BLaER1 treated with 17β-estradiol and CSF1 and Interleukin-3, amounts not matched to agents 10 nM and 100 nM (cell line): ENCODE data around the gene PTX4.

Experiments
- H3K27ac ChIP-seq, 11 experiments: shearing (Covaris generic); formaldehyde crosslinking; 2 replicates each; pipeline ENCODE4 v1.8.1; 2022
- H3K27me3 ChIP-seq, 11 experiments: shearing (Covaris generic); formaldehyde crosslinking; 2 replicates each; pipeline ENCODE4 v1.8.1; 2022
- H3K36me3 ChIP-seq, 11 experiments: shearing (Covaris generic); formaldehyde crosslinking; 2 replicates each; pipeline ENCODE4 v1.8.1; 2022
- H3K4me1 ChIP-seq, 10 experiments: shearing (Covaris generic); formaldehyde crosslinking; 2 replicates each; pipeline ENCODE4 v1.8.1; 2022
- H3K4me2 ChIP-seq, 11 experiments: shearing (Covaris generic); formaldehyde crosslinking; 2 replicates each; pipeline ENCODE4 v1.8.1; 2022
- H3K4me3 ChIP-seq, 10 experiments: shearing (Covaris generic); formaldehyde crosslinking; 2 replicates each; pipeline ENCODE4 v1.8.1; 2022
- H3K9ac ChIP-seq, 11 experiments: shearing (Covaris generic); formaldehyde crosslinking; 2 replicates each; pipeline ENCODE4 v1.8.1; 2022
- H3K9me3 ChIP-seq, 11 experiments: shearing (Covaris generic); formaldehyde crosslinking; replicated peaks in 1 of 11; 2 replicates each; pipeline ENCODE4 v1.8.1; 2022
- H4K20me1 ChIP-seq, 11 experiments: shearing (Covaris generic); formaldehyde crosslinking; 2 replicates each; pipeline ENCODE4 v1.8.1; 2022
- Cebpa-rat ChIP-seq, 11 experiments: shearing (Covaris generic); IDR thresholded peaks; 2 replicates each; pipeline ENCODE4 v1.8.1; 2022

Gene PTX4

GRCh38 chr16:1506494-1507213 lies 17.9 kb upstream of the PTX4 start:
- peaks cover 20 to 29% (median 26%) of the 10 kb centered on the region in 10 experiments for H3K4me1 ChIP-seq
- H3K27me3 ChIP-seq: no peaks in the 10 kb centered on the region
- no peak overlapping the region for H3K4me3 ChIP-seq
- no peak overlapping the region for H3K27ac ChIP-seq
- H3K36me3 ChIP-seq: peaks cover 34 to 94% (median 75%) of the 10 kb centered on the region in 11 experiments
- no peak overlapping the region for H3K9ac ChIP-seq
- no peaks in the 10 kb centered on the region for H3K9me3 ChIP-seq
- TF ChIP-seq Cebpa-rat (IDR thresholded peaks at IDR 0.05): no peak
- peaks cover 0 to 85% (median 46%) of the 10 kb centered on the region in 11 experiments; a peak in 18 of 22 replicates for H4K20me1 ChIP-seq
- no peak overlapping the region for H3K4me2 ChIP-seq

- Histone ChIP-seq H3K27ac (no peak overlapping the region), H3K4me3 (no peak overlapping the region), H4K20me1 (peaks cover 0 to 85% (median 43%) of the 10 kb centered on the region in 11 experiments; a peak in 18 of 22 replicates), H3K4me1 (peaks cover 20 to 28% (median 26%) of the 10 kb centered on the region in 10 experiments), H3K9me3 (no peaks in the 10 kb centered on the region), H3K4me2 (no peak overlapping the region), H3K9ac (no peak overlapping the region), H3K27me3 (no peaks in the 10 kb centered on the region), H3K36me3 (peaks cover 42 to 94% (median 78%) of the 10 kb centered on the region in 11 experiments)
- no peak for TF ChIP-seq Cebpa-rat (IDR thresholded peaks at IDR 0.05)
Observed at GRCh38 chr16:1505912-1506311, 17.2 kb upstream of the PTX4 start.

GRCh38 chr16:1505073-1505844 lies 16.5 kb upstream of the PTX4 start:
- H3K9ac ChIP-seq: no peak overlapping the region
- no peaks in the 10 kb centered on the region for H3K27me3 ChIP-seq
- H3K27ac ChIP-seq: no peak overlapping the region
- H4K20me1 ChIP-seq: peaks cover 0 to 85% (median 43%) of the 10 kb centered on the region in 11 experiments; a peak in 18 of 22 replicates
- no peak overlapping the region for H3K4me3 ChIP-seq
- no peaks in the 10 kb centered on the region for H3K9me3 ChIP-seq
- TF ChIP-seq Cebpa-rat (IDR thresholded peaks at IDR 0.05): no peak
- H3K4me1 ChIP-seq: peaks cover 20 to 27% (median 22%) of the 10 kb centered on the region in 10 experiments
- peaks cover 48 to 94% (median 78%) of the 10 kb centered on the region in 11 experiments for H3K36me3 ChIP-seq
- no peak overlapping the region for H3K4me2 ChIP-seq

GRCh38 chr16:1503110-1503955 lies 14.6 kb upstream of the PTX4 start:
- Histone ChIP-seq H3K4me3 (no peak overlapping the region), H3K36me3 (peaks cover 64 to 95% (median 83%) of the 10 kb centered on the region in 11 experiments)

GRCh38 chr16:1502092-1503004 lies 13.6 kb upstream of the PTX4 start:
- H3K9me3 ChIP-seq: no peaks in the 10 kb centered on the region
- TF ChIP-seq Cebpa-rat (IDR thresholded peaks at IDR 0.05): no peak
- H3K9ac ChIP-seq: no peak overlapping the region
- no peak overlapping the region for H3K4me2 ChIP-seq
- H4K20me1 ChIP-seq: peaks cover 0 to 81% (median 31%) of the 10 kb centered on the region in 11 experiments; a peak in 17 of 22 replicates
- H3K27ac ChIP-seq: no peak overlapping the region
- peaks cover 0 to 1% (median 0%) of the 10 kb centered on the region in 10 experiments; a peak in 1 of 20 replicates for H3K4me1 ChIP-seq
- H3K4me3 ChIP-seq: no peak overlapping the region
- H3K36me3 ChIP-seq: peaks cover 74 to 95% (median 91%) of the 10 kb centered on the region in 11 experiments
- no peaks in the 10 kb centered on the region for H3K27me3 ChIP-seq

More at GRCh38 chr16:1503110-1503955, 14.6 kb upstream of the PTX4 start:
- no peak overlapping the region for H3K27ac ChIP-seq
- no peaks in the 10 kb centered on the region for H3K27me3 ChIP-seq
- H3K4me1 ChIP-seq: peaks cover 1 to 7% (median 3%) of the 10 kb centered on the region in 10 experiments
- peaks cover 0 to 81% (median 35%) of the 10 kb centered on the region in 11 experiments; a peak in 15 of 22 replicates for H4K20me1 ChIP-seq
- H3K9me3 ChIP-seq: no peaks in the 10 kb centered on the region
- TF ChIP-seq Cebpa-rat (IDR thresholded peaks at IDR 0.05): no peak
- H3K9ac ChIP-seq: no peak overlapping the region
- no peak overlapping the region for H3K4me2 ChIP-seq

- Histone ChIP-seq H3K4me3 (no peak overlapping the region), H3K4me2 (no peak overlapping the region), H3K27me3 (no peaks in the 10 kb centered on the region), H4K20me1 (peaks cover 0 to 81% (median 31%) of the 10 kb centered on the region in 11 experiments; a peak in 16 of 22 replicates), H3K9ac (no peak overlapping the region), H3K27ac (no peak overlapping the region), H3K36me3 (peaks cover 74 to 95% (median 91%) of the 10 kb centered on the region in 11 experiments), H3K9me3 (no peaks in the 10 kb centered on the region), H3K4me1 (no peaks in the 10 kb centered on the region)
- no peak for TF ChIP-seq Cebpa-rat (IDR thresholded peaks at IDR 0.05)
Observed at GRCh38 chr16:1501630-1502029, 12.9 kb upstream of the PTX4 start.

GRCh38 chr16:1500465-1501150 lies 11.9 kb upstream of the PTX4 start:
- H3K27ac ChIP-seq: no peak overlapping the region
- H3K4me2 ChIP-seq: no peak overlapping the region
- no peak for TF ChIP-seq Cebpa-rat (IDR thresholded peaks at IDR 0.05)
- no peak overlapping the region for H3K9ac ChIP-seq
- no peaks in the 10 kb centered on the region for H3K9me3 ChIP-seq
- no peak overlapping the region for H3K4me3 ChIP-seq
- H4K20me1 ChIP-seq: peaks cover 0 to 81% (median 38%) of the 10 kb centered on the region in 11 experiments; a peak in 17 of 22 replicates
- H3K27me3 ChIP-seq: no peaks in the 10 kb centered on the region
- peaks cover 77 to 95% (median 91%) of the 10 kb centered on the region in 11 experiments for H3K36me3 ChIP-seq
- peaks cover 0 to 6% (median 3%) of the 10 kb centered on the region in 10 experiments; a peak in 7 of 20 replicates for H3K4me1 ChIP-seq
